ENCODE measurements around the gene KLHL26.

KLHL26 gene

DNA sequence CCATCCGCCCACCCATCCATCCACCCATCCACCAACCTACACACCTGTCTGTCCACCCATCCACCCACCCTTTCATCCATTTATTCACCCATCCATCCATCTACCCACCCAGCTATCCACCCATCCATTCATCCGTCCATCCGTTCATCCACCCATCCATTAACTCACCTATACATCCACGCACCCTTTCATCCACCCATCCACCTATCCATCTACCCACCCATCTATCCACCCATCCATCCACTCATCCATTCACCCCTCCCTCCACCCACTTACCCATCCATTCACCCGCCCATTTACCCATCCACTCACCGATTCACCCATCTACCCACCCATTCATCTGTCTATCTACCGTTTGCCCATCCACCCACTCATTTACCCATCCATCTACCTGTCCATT is 17.6 kb downstream of the KLHL26 start (continued):
- TF ChIP-seq, protein P1, sequence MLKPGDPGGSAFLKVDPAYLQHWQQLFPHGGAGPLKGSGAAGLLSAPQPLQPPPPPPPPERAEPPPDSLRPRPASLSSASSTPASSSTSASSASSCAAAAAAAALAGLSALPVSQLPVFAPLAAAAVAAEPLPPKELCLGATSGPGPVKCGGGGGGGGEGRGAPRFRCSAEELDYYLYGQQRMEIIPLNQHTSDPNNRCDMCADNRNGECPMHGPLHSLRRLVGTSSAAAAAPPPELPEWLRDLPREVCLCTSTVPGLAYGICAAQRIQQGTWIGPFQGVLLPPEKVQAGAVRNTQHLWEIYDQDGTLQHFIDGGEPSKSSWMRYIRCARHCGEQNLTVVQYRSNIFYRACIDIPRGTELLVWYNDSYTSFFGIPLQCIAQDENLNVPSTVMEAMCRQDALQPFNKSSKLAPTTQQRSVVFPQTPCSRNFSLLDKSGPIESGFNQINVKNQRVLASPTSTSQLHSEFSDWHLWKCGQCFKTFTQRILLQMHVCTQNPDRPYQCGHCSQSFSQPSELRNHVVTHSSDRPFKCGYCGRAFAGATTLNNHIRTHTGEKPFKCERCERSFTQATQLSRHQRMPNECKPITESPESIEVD (tag by site-specific recombination; IDR thresholded peaks at IDR 0.05): no peak
- TF ChIP-seq, protein P2, sequence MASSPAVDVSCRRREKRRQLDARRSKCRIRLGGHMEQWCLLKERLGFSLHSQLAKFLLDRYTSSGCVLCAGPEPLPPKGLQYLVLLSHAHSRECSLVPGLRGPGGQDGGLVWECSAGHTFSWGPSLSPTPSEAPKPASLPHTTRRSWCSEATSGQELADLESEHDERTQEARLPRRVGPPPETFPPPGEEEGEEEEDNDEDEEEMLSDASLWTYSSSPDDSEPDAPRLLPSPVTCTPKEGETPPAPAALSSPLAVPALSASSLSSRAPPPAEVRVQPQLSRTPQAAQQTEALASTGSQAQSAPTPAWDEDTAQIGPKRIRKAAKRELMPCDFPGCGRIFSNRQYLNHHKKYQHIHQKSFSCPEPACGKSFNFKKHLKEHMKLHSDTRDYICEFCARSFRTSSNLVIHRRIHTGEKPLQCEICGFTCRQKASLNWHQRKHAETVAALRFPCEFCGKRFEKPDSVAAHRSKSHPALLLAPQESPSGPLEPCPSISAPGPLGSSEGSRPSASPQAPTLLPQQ (tag by site-specific recombination; IDR thresholded peaks at IDR 0.05): no peak
- TF ChIP-seq KLF7 (tag by site-specific recombination; IDR thresholded peaks at IDR 0.05; ENCODE audit: borderline replicate concordance) (no peak), ZNF670 (tag by site-specific recombination; IDR thresholded peaks at IDR 0.05; ENCODE audit: low read depth) (no peak), ZNF366 (tag by site-specific recombination; conservative IDR thresholded peaks at IDR 0.05) (peak; percentile 97), ZBTB17 (tag by site-specific recombination; IDR thresholded peaks at IDR 0.05) (peak; percentile 81), ZNF10 (tag by site-specific recombination; IDR thresholded peaks at IDR 0.05) (no peak), ZNF121 (tag by site-specific recombination; IDR thresholded peaks at IDR 0.05) (no peak), ZSCAN16 (tag by site-specific recombination; IDR thresholded peaks at IDR 0.05) (no peak), ZNF830 (tag by site-specific recombination; IDR thresholded peaks at IDR 0.05; ENCODE audit: low read depth) (no peak), ZNF530 (tag by site-specific recombination; IDR thresholded peaks at IDR 0.05; ENCODE audit: low read depth) (no peak), ZBTB7A (tag by site-specific recombination; IDR thresholded peaks at IDR 0.05; ENCODE audit: low read depth) (peak; percentile 71), MYNN (tag by site-specific recombination; IDR thresholded peaks at IDR 0.05; ENCODE audit: borderline replicate concordance) (no peak), GLI4 (tag by site-specific recombination; IDR thresholded peaks at IDR 0.05) (no peak), FEZF1 (tag by site-specific recombination; IDR thresholded peaks at IDR 0.05) (no peak), ZSCAN23 (tag by site-specific recombination; IDR thresholded peaks at IDR 0.05) (no peak)
- TF ChIP-seq, protein P3, sequence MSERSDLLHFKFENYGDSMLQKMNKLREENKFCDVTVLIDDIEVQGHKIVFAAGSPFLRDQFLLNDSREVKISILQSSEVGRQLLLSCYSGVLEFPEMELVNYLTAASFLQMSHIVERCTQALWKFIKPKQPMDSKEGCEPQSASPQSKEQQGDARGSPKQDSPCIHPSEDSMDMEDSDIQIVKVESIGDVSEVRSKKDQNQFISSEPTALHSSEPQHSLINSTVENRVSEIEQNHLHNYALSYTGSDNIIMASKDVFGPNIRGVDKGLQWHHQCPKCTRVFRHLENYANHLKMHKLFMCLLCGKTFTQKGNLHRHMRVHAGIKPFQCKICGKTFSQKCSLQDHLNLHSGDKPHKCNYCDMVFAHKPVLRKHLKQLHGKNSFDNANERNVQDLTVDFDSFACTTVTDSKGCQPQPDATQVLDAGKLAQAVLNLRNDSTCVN (tag by site-specific recombination; optimal IDR thresholded peaks at IDR 0.05): peak; percentile 11

DNA sequence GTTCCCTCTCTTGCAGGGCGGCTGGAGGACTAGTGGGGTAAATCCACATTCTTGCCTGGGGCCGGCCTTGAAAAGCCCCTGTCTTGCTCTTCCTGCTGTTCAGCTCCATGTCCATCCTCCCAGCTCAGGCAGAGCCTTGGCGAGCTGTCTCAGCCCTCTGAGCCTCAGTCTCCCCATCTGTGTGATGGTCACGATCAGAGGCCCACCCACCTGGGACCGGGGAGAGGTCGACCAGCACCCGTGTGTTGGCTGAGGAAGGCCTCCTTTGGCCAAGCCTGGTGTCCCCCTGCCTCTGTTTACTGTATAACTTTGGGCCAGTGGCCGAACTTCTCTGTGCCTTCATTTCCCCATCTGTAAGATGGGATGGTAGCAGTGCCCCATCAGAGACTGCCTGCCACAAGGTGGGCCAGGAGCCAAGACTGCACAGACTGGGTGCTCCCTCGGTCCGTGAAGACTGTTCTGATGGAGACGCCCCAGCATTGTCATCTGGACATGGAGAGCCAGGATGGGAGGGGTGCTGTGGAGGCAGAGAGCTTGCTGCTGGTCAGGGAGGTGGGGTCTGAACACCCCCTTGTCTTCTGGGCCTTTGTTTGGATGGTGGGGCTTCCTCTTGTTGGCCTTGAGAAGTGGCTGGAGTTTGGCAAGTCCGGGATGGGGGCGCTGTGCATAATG is 18.5 kb downstream of the KLHL26 start:
- Histone ChIP-seq H3K4me3 (ENCODE audit: low read depth, low read length) (no peak overlapping the region), H3K4me1 (ENCODE audit: control insufficient read depth, insufficient read depth, low read length) (no peaks in the 10 kb centered on the region), H3K36me3 (ENCODE audit: control insufficient read depth in 2 of 2, insufficient read depth in 1 of 2, low read length in 2 of 2) (no peaks in the 10 kb centered on the region), H3K27ac (ENCODE audit: extremely low read depth, low read depth, low read length) (no peak overlapping the region), H3K9me3 (ENCODE audit: control insufficient read depth, insufficient read depth, low read depth, low read length) (no peaks in the 10 kb centered on the region)
- CTCF ChIA-PET: no interaction called here
- POLR2A ChIA-PET: no interaction called here
- TF ChIP-seq SETDB1 (IDR thresholded peaks at IDR 0.05; ENCODE audit: insufficient read length, low read length) (no peak), ZIC2 (tag by site-specific recombination; IDR thresholded peaks at IDR 0.05) (no peak), GFI1B (tag by site-specific recombination; IDR thresholded peaks at IDR 0.05) (no peak), ZNF654 (tag by site-specific recombination; IDR thresholded peaks at IDR 0.05; ENCODE audit: low read depth) (no peak), ZNF777 (tag by site-specific recombination; IDR thresholded peaks at IDR 0.05; ENCODE audit: borderline replicate concordance) (no peak), KLF10 (tag by site-specific recombination; IDR thresholded peaks at IDR 0.05) (no peak)

Measured in HEK293 (cell line).